SU-DHL-6 (cell line): ENCODE data around the gene SERP1.

ENCODE experiments used
- H2AFZ ChIP-seq: fragments of 200-600 bp; sonication (generic); 2 replicates; pipeline ENCODE4 v1.6.1; 2014; ENCODE audit warnings: low read depth, mild to moderate bottlenecking, moderate library complexity, mixed read lengths, antibody characterized with exemption, low read length; ENCODE audit not compliant: severe bottlenecking
- H3F3A ChIP-seq: fragments of 200-600 bp; shearing (Covaris generic); 2 replicates; pipeline ENCODE4 v1.6.0; 2016; ENCODE audit warnings: antibody characterized with exemption, mild to moderate bottlenecking; ENCODE audit not compliant: insufficient read depth
- H3K27ac ChIP-seq: fragments of 200-600 bp; sonication (generic); 2 replicates; pipeline ENCODE4 v1.5.1; 2016; ENCODE audit warnings: low read depth, mild to moderate bottlenecking, low read length, moderate library complexity, mixed read lengths
- H3K27me3 ChIP-seq: fragments of 200-600 bp; sonication (generic), shearing (Covaris generic); 2 replicates; pipeline ENCODE4 v1.6.0; 2014; ENCODE audit warnings: mild to moderate bottlenecking, low read length
- H3K36me3 ChIP-seq: fragments of 200-600 bp; sonication (generic); 2 replicates; pipeline ENCODE4 v1.6.1; 2014; ENCODE audit warnings: mild to moderate bottlenecking, low read length, mixed read lengths
- H3K4me2 ChIP-seq: fragments of 300-600, 200-600 bp; shearing (Covaris generic), sonication (generic); 2 replicates; pipeline ENCODE4 v1.6.0; 2014; ENCODE audit warnings: low read length, low read depth, mild to moderate bottlenecking; ENCODE audit not compliant: poor library complexity, severe bottlenecking
- H3K4me3 ChIP-seq: fragments of 200-600 bp; sonication (generic); 2 replicates; pipeline ENCODE4 v1.5.1; 2014; ENCODE audit warnings: antibody characterized with exemption, low read length, mild to moderate bottlenecking, mixed read lengths; ENCODE audit not compliant: insufficient read depth, poor library complexity, severe bottlenecking
- H3K79me2 ChIP-seq: fragments of 200-600 bp; sonication (generic); 2 replicates; pipeline ENCODE4 v1.6.1; 2014; ENCODE audit warnings: mild to moderate bottlenecking, low read length, moderate library complexity; ENCODE audit not compliant: insufficient read depth
- H3K9ac ChIP-seq: fragments of 200-600 bp; sonication (generic); 2 replicates; pipeline ENCODE4 v1.7.0; 2014; ENCODE audit warnings: mild to moderate bottlenecking, low read length
- H3K9me2 ChIP-seq: fragments of 200-600 bp; sonication (generic); replicated peaks from 2 replicates; pipeline ENCODE4 v1.6.1; 2014; ENCODE audit warnings: low read length; ENCODE audit not compliant: insufficient read depth
- H3K9me3 ChIP-seq: fragments of 200-600 bp; sonication (generic); 2 replicates; pipeline ENCODE4 v1.6.1; 2014; ENCODE audit warnings: low read length, mixed read lengths; ENCODE audit not compliant: insufficient read depth
- H4K20me1 ChIP-seq: fragments of 200-600 bp; sonication (generic); 2 replicates; pipeline ENCODE4 v1.6.1; 2014; ENCODE audit warnings: low read depth, mild to moderate bottlenecking, antibody characterized with exemption, low read length, moderate library complexity, mixed read lengths
- EZH2phosphoT487 ChIP-seq: fragments of 200-600 bp; sonication (generic), shearing (Covaris generic); conservative IDR thresholded peaks from 2 replicates; pipeline ENCODE4 v1.6.1; 2018; ENCODE audit warnings: mild to moderate bottlenecking, antibody characterized with exemption, low read length, moderate library complexity, mixed read lengths
- TF ChIP-seq, protein P1 (sequence below): fragments of 200-600 bp; sonication (generic); IDR thresholded peaks from one replicate; pipeline ENCODE4 v1.5.1; 2017; ENCODE audit warnings: antibody characterized with exemption, mild to moderate bottlenecking, low read length, moderate library complexity; ENCODE audit not compliant: insufficient read depth, poor library complexity, severe bottlenecking

SERP1 gene

GRCh38 chr3:150581174-150581573, 34.9 kb upstream of the SERP1 start:
- Histone ChIP-seq H3K4me2 (no peak overlapping the region), H3K27me3 (no peaks in the 10 kb centered on the region), H3K4me3 (no peak overlapping the region), H2AFZ (no peak overlapping the region), H3K9ac (no peak overlapping the region), H3K9me2 (no peaks in the 10 kb centered on the region), H3K9me3 (no peaks in the 10 kb centered on the region), H3K79me2 (peaks cover 27% of the 10 kb centered on the region; the same call in 1 of the 2 replicates), H3K36me3 (peaks cover 60% of the 10 kb centered on the region), H3K27ac (no peak overlapping the region), H3F3A (peaks cover 26% of the 10 kb centered on the region), H4K20me1 (peaks cover 4% of the 10 kb centered on the region; the same call in 1 of the 2 replicates)
- TF ChIP-seq, protein P1, sequence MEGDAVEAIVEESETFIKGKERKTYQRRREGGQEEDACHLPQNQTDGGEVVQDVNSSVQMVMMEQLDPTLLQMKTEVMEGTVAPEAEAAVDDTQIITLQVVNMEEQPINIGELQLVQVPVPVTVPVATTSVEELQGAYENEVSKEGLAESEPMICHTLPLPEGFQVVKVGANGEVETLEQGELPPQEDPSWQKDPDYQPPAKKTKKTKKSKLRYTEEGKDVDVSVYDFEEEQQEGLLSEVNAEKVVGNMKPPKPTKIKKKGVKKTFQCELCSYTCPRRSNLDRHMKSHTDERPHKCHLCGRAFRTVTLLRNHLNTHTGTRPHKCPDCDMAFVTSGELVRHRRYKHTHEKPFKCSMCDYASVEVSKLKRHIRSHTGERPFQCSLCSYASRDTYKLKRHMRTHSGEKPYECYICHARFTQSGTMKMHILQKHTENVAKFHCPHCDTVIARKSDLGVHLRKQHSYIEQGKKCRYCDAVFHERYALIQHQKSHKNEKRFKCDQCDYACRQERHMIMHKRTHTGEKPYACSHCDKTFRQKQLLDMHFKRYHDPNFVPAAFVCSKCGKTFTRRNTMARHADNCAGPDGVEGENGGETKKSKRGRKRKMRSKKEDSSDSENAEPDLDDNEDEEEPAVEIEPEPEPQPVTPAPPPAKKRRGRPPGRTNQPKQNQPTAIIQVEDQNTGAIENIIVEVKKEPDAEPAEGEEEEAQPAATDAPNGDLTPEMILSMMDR, result no peak
- TF ChIP-seq EZH2phosphoT487, result no peak

GRCh38 chr3:150577855-150578254, 31.6 kb upstream of the SERP1 start:
- H4K20me1 ChIP-seq, result peaks cover 4% of the 10 kb centered on the region; the same call in 1 of the 2 replicates
- H3K79me2 ChIP-seq, result peaks cover 18% of the 10 kb centered on the region
- H2AFZ ChIP-seq, result no peak overlapping the region
- no peaks in the 10 kb centered on the region for H3K9me3 ChIP-seq
- no peak overlapping the region for H3K4me3 ChIP-seq
- TF ChIP-seq, protein P1, result no peak
- no peak for TF ChIP-seq EZH2phosphoT487
- no peak overlapping the region for H3K4me2 ChIP-seq
- no peak overlapping the region for H3K27ac ChIP-seq
- H3K27me3 ChIP-seq, result no peaks in the 10 kb centered on the region
- H3K36me3 ChIP-seq, result peaks cover 54% of the 10 kb centered on the region
- no peaks in the 10 kb centered on the region for H3K9me2 ChIP-seq
- peaks cover 14% of the 10 kb centered on the region for H3F3A ChIP-seq
- H3K9ac ChIP-seq, result no peak overlapping the region

GRCh38 chr3:150567328-150567727, 21.0 kb upstream of the SERP1 start:
- peaks cover 32% of the 10 kb centered on the region for H3F3A ChIP-seq
- H3K79me2 ChIP-seq, result no peaks in the 10 kb centered on the region; the same call in none of the 2 replicates
- H3K9me3 ChIP-seq, result no peaks in the 10 kb centered on the region
- H3K9me2 ChIP-seq, result no peaks in the 10 kb centered on the region
- no peak overlapping the region for H2AFZ ChIP-seq
- H3K27me3 ChIP-seq, result no peaks in the 10 kb centered on the region
- H3K4me3 ChIP-seq, result no peak overlapping the region
- TF ChIP-seq, protein P1, result no peak
- no peak for TF ChIP-seq EZH2phosphoT487
- peaks cover 14% of the 10 kb centered on the region; the same call in 1 of the 2 replicates for H4K20me1 ChIP-seq
- H3K36me3 ChIP-seq, result peaks cover 77% of the 10 kb centered on the region
- no peak overlapping the region for H3K9ac ChIP-seq
- no peak overlapping the region for H3K27ac ChIP-seq
- no peak overlapping the region for H3K4me2 ChIP-seq
